HepG2 (cell line): Measurements from ENCODE around the gene CPT1C. TPM values are rescaled to one million over a fixed set of nuclear protein-coding genes. Genes with fewer than 3 reads are reported as not detected.

ENCODE experiments used
- ATF7 ChIP-seq, 2 experiments: fragments of 450-650 bp in 1 of 2; sonication (generic) in 1 of 2; formaldehyde crosslinking in 1 of 2; IDR thresholded peaks; 2 replicates each; pipeline versions ENCODE4 v1.4.0 to v1.6.1; 2016 to 2020; ENCODE audit warnings: antibody characterized with exemption in 1 of 2, mild to moderate bottlenecking in 1 of 2, missing genetic modification reagents in 1 of 2
- CREM ChIP-seq, 2 experiments: sonication (generic) in 1 of 2; formaldehyde crosslinking in 1 of 2; IDR thresholded peaks; 2 replicates each; pipeline versions ENCODE4 v1.4.0 to v1.6.1; 2016 to 2020; ENCODE audit warnings: antibody characterized with exemption in 1 of 2, mild to moderate bottlenecking in 1 of 2, missing genetic modification reagents in 1 of 2
- FOXP1 ChIP-seq, 2 experiments: fragments of 450-650 bp in 1 of 2; IDR thresholded peaks; 2 replicates each; pipeline ENCODE4 v1.6.1; 2017 to 2018; ENCODE audit warnings: antibody characterized with exemption in 1 of 2
- GATAD1 ChIP-seq: IDR thresholded peaks from 2 replicates; pipeline ENCODE4 v1.6.1; 2016; ENCODE audit warnings: missing genetic modification reagents, missing compliant biosample characterization
- GTF3A ChIP-seq: sonication (generic); formaldehyde crosslinking; conservative IDR thresholded peaks from 2 replicates; pipeline ENCODE4 v1.4.0; 2020; ENCODE audit warnings: mild to moderate bottlenecking, missing genetic modification reagents
- HOXA7 ChIP-seq: sonication (generic); formaldehyde crosslinking; IDR thresholded peaks from 2 replicates; pipeline ENCODE4 v1.8.1; 2022; ENCODE audit warnings: mild to moderate bottlenecking, missing genetic modification reagents, moderate library complexity
- NCOA1 ChIP-seq: sonication (generic); formaldehyde crosslinking; IDR thresholded peaks from 2 replicates; pipeline ENCODE4 v1.9.0; 2021; ENCODE audit warnings: missing genetic modification reagents
- PCBP1 ChIP-seq: fragments of 200-400 bp; formaldehyde crosslinking; IDR thresholded peaks from 2 replicates; pipeline ENCODE4 v1.6.1; 2017; ENCODE audit warnings: mild to moderate bottlenecking, low read depth, low read length, borderline replicate concordance
- PLRG1 ChIP-seq: fragments of 450-650 bp; conservative IDR thresholded peaks from 2 replicates; pipeline ENCODE4 v1.6.1; 2016
- RBFOX2 ChIP-seq: fragments of 200-400 bp; formaldehyde crosslinking; IDR thresholded peaks from 2 replicates; pipeline ENCODE4 v1.6.1; 2017; ENCODE audit warnings: low read depth, mild to moderate bottlenecking, low read length
- ZKSCAN1 ChIP-seq: fragments of 150-350 bp; IDR thresholded peaks from 2 replicates; pipeline ENCODE4 v1.6.1; 2014; ENCODE audit warnings: low read length
- ZNF17 ChIP-seq: sonication (generic); formaldehyde crosslinking; IDR thresholded peaks from 2 replicates; pipeline ENCODE4 v1.5.0; 2020; ENCODE audit warnings: mild to moderate bottlenecking, missing genetic modification reagents
- ZNF558 ChIP-seq: sonication (generic); formaldehyde crosslinking; IDR thresholded peaks from 2 replicates; pipeline ENCODE4 v1.9.0; 2022; ENCODE audit warnings: mild to moderate bottlenecking, missing genetic modification reagents, borderline replicate concordance
- ZNF567 ChIP-seq: sonication (generic); formaldehyde crosslinking; IDR thresholded peaks from 2 replicates; pipeline ENCODE4 v1.8.1; 2023; ENCODE audit warnings: mild to moderate bottlenecking, missing genetic modification reagents, borderline replicate concordance
- ZNF670 ChIP-seq: sonication (generic); formaldehyde crosslinking; IDR thresholded peaks from 2 replicates; pipeline ENCODE4 v1.8.0; 2022; ENCODE audit warnings: mild to moderate bottlenecking, missing genetic modification reagents, borderline replicate concordance
- polyA plus RNA-seq, 8 experiments: library from polyadenylated mRNA; depleted of rRNA in 3 of 8; stranded (reverse) in 7 of 8; unstranded in 1 of 8; fragments of >200 nt; fragmentation: Illumina TruSeq in 4 of 8; extraction: Trizol in 4 of 8; gene quantifications; 2 replicates each; pipeline versions ENCODE4 v1.2.1 to v1.2.3, GENCODE V29; 2011 to 2016; ENCODE audit warnings: low read depth in 4 of 8, missing spikeins in 1 of 8, mixed read lengths in 1 of 8; ENCODE audit not compliant: insufficient read depth in 1 of 8
- total RNA-seq, 5 experiments: library from RNA; depleted of rRNA; stranded (reverse); fragments of >200 nt; fragmentation: Illumina TruSeq; extraction: Trizol; gene quantifications; 2 replicates each; pipeline ENCODE4 v1.2.3, GENCODE V29; 2016; ENCODE audit warnings: low read depth in 1 of 5
- TF ChIP-seq, protein P1 (sequence below): sonication (generic); formaldehyde crosslinking; IDR thresholded peaks from 2 replicates; pipeline ENCODE4 v1.5.1; 2020; ENCODE audit warnings: missing genetic modification reagents, mild to moderate bottlenecking, borderline replicate concordance
- TF ChIP-seq, protein P2 (sequence below), 2 experiments: sonication (generic) in 1 of 2; formaldehyde crosslinking in 1 of 2; IDR thresholded peaks; 2 replicates each; pipeline versions ENCODE4 v1.4.0 to v1.6.1; 2016 to 2020; ENCODE audit warnings: borderline replicate concordance in 1 of 2, low read depth in 1 of 2, mild to moderate bottlenecking in 1 of 2, missing genetic modification reagents in 1 of 2
- TF ChIP-seq, protein P3 (sequence below): sonication (generic); formaldehyde crosslinking; IDR thresholded peaks from 2 replicates; pipeline ENCODE4 v1.5.1; 2020; ENCODE audit warnings: missing genetic modification reagents, mild to moderate bottlenecking, borderline replicate concordance
- TF ChIP-seq, protein P4 (sequence below): sonication (generic); formaldehyde crosslinking; IDR thresholded peaks from 2 replicates; pipeline ENCODE4 v1.8.1; 2023; ENCODE audit warnings: mild to moderate bottlenecking, missing genetic modification reagents, borderline replicate concordance

Gene CPT1C
- total and polyA plus RNA-seq, 2 of the 13 experiments (the other 11 are each of a cell fraction or from before 2014, with no cell fraction given) = 0.18 TPM; not detected in 1

DNA sequence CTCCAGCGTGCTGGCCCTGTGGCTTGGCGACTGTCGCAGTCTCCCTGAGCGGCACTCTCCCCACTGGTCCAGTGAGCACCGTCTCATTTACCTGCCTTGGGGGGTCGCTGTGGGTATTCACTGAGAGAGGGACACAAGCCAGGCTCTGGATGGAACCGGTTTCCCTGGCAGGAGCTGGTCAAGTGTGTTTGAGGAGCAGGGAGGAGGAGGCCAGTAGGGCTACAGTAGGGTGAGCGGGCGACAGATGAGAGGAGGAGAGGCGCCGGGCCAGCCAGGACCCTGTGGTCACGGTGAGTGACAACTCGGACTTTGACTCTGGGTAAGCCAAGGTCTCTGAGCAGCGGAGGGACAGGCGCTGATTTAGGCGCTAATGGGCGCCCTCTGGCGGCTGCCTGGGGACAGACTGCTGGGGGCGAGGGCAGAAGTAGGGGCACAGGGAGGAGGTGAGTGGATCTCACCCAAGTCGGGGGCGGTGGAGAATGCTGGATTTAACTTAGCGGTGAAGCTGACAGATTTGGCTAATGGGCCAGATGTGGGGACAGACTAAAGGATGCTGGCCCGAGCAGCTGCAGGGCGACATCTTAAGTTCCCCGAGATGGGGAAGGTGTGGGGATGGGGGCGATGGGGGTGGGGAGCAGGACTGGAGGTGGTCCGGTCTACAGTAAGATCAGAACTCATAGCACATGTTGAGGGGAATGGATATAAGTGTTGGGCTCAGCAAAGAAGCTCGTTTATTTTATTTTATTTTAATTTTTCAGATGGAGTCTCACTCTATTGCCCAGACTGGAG, 18.6 kb upstream of the CPT1C start (continued):
- TF ChIP-seq ZNF17 (CRISPR knock-in tag) (no peak), ZNF567 (CRISPR knock-in tag) (0 out of 2 replicates have a peak, but pooled peaks have one; percentile 44), PLRG1 (no peak), NCOA1 (CRISPR knock-in tag) (no peak), ATF7 (IDR thresholded peaks at IDR 0.05) (no peak), ATF7 (CRISPR knock-in tag; IDR thresholded peaks at IDR 0.05) (no peak), GATAD1 (CRISPR knock-in tag) (peak; percentile 70), ZNF558 (no peak), FOXP1 (IDR thresholded peaks at IDR 0.05) (no peak), FOXP1 (CRISPR knock-in tag; IDR thresholded peaks at IDR 0.05) (no peak), ZNF670 (no peak), ZKSCAN1 (peak; percentile 90), PCBP1 (0 out of 2 replicates have a peak, but pooled peaks have one; percentile 52), GTF3A (CRISPR knock-in tag) (no peak), CREM (IDR thresholded peaks at IDR 0.05) (no peak), CREM (CRISPR knock-in tag; IDR thresholded peaks at IDR 0.05) (no peak), RBFOX2 (no peak), HOXA7 (CRISPR knock-in tag) (no peak)
- TF ChIP-seq, protein P1, sequence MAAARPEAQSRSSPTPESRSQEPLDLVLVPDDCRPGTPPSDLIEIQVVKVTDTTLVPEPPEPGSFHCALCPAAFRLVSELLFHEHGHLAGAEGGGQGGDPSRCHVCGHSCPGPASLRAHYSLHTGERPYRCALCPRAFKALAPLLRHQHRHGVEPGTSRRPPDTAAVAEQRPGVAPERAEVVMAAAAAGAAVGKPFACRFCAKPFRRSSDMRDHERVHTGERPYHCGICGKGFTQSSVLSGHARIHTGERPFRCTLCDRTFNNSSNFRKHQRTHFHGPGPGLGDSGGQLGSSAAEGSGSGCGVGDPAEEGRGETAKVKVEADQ (CRISPR knock-in tag) = peak; percentile 92; the same call in 1 of the 2 replicates
- TF ChIP-seq, protein P2, sequence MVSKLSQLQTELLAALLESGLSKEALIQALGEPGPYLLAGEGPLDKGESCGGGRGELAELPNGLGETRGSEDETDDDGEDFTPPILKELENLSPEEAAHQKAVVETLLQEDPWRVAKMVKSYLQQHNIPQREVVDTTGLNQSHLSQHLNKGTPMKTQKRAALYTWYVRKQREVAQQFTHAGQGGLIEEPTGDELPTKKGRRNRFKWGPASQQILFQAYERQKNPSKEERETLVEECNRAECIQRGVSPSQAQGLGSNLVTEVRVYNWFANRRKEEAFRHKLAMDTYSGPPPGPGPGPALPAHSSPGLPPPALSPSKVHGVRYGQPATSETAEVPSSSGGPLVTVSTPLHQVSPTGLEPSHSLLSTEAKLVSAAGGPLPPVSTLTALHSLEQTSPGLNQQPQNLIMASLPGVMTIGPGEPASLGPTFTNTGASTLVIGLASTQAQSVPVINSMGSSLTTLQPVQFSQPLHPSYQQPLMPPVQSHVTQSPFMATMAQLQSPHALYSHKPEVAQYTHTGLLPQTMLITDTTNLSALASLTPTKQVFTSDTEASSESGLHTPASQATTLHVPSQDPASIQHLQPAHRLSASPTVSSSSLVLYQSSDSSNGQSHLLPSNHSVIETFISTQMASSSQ (IDR thresholded peaks at IDR 0.05; ENCODE audit: low read depth) = no peak
- TF ChIP-seq, protein P2 (CRISPR knock-in tag; IDR thresholded peaks at IDR 0.05; ENCODE audit: borderline replicate concordance) = no peak; the same call in 1 of the 2 replicates
- TF ChIP-seq, protein P3, sequence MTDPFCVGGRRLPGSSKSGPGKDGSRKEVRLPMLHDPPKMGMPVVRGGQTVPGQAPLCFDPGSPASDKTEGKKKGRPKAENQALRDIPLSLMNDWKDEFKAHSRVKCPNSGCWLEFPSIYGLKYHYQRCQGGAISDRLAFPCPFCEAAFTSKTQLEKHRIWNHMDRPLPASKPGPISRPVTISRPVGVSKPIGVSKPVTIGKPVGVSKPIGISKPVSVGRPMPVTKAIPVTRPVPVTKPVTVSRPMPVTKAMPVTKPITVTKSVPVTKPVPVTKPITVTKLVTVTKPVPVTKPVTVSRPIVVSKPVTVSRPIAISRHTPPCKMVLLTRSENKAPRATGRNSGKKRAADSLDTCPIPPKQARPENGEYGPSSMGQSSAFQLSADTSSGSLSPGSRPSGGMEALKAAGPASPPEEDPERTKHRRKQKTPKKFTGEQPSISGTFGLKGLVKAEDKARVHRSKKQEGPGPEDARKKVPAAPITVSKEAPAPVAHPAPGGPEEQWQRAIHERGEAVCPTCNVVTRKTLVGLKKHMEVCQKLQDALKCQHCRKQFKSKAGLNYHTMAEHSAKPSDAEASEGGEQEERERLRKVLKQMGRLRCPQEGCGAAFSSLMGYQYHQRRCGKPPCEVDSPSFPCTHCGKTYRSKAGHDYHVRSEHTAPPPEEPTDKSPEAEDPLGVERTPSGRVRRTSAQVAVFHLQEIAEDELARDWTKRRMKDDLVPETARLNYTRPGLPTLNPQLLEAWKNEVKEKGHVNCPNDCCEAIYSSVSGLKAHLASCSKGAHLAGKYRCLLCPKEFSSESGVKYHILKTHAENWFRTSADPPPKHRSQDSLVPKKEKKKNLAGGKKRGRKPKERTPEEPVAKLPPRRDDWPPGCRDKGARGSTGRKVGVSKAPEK (CRISPR knock-in tag) = no peak
- TF ChIP-seq, protein P4, sequence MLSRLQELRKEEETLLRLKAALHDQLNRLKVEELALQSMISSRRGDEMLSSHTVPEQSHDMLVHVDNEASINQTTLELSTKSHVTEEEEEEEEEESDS (CRISPR knock-in tag) = no peak
